ENCODE data around the gene TMBIM6. TPM values are rescaled to one million over a fixed set of nuclear protein-coding genes. Genes with fewer than 3 reads are reported as not detected.

Gene TMBIM6
- total and polyA plus RNA-seq, 9 of the 15 experiments (the other 6 are each of a cell fraction or from before 2014, with no cell fraction given) = 147 to 1,288 (median 352) TPM

DNA sequence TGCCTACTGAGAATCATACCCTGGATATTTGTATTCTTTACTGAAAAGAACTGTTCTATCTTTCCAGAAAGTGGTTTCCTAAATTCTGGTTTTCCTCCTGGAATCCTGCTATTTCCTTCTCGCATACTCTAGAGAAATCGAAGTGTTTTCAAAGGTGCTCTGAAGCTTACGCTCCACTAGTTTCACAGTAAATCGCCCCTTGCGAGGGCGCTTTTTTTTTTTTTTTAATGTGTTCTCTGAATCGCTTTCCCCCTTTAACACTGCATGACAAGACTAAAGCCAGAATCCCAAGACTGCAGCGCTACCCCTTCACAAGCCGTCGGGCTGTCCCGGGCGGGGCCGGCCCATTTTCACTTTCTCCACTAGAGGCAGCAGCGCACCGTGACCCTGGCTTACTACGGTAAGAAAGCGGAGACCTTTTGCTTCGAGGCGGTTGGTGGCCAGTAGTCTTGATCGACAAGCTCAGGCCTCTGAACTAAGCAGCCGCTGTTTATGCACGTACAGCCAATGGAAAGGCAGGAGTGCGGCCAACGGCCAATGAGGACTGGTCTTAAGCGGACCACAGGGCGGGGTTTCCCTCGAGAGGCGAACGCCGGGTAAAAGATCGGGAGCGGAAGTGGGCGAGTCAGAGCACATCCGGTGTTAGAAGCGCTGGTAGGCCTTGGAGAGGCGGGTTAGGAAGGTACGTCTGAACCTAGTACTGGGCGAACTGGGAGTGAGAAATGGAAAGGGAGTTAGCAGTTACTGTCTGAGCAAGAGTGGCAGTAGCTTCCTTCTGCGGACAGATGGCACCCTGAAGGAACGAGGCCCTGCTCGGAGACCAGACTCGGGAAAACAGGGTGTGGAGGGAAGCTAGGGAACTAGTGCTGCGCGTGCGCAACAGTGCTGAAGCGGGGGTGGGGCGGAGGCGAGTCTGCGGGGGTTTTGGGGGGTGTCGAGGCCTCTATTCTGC lies at the start of gene TMBIM6 (continued):
- TF ChIP-seq REST (IDR thresholded peaks at IDR 0.05; ENCODE audit: borderline replicate concordance) (peak; percentile 75), REST (CRISPR knock-in tag; IDR thresholded peaks at IDR 0.05; ENCODE audit: low read depth) (peak; percentile 38; the same call in 1 of the 2 replicates), SMAD3 (CRISPR knock-in tag; conservative IDR thresholded peaks at IDR 0.05) (no peak), NFYB (IDR thresholded peaks at IDR 0.05; ENCODE audit: extremely low read depth, insufficient read length) (peak; percentile 49), U2AF2 (optimal IDR thresholded peaks at IDR 0.05; ENCODE audit: low read depth, low read length) (no peak), ZKSCAN1 (IDR thresholded peaks at IDR 0.05; ENCODE audit: low read depth, low read length) (0 out of 2 replicates have a peak, but pooled peaks have one; percentile 27), RB1 (IDR thresholded peaks at IDR 0.05; ENCODE audit: low read depth) (peak; percentile 28), TFAM (CRISPR knock-in tag; conservative IDR thresholded peaks at IDR 0.05) (no peak), ATF3 (IDR thresholded peaks at IDR 0.05) (no peak), ATF3 (CRISPR knock-in tag; conservative IDR thresholded peaks at IDR 0.05) (no peak), CSDE1 (IDR thresholded peaks at IDR 0.05) (no peak), KAT2B (IDR thresholded peaks at IDR 0.05; ENCODE audit: low read depth, low read length) (no peak), SREBF1 (IDR thresholded peaks at IDR 0.05; ENCODE audit: borderline replicate concordance, low read depth, low read length) (no peak)
- TF ChIP-seq, protein P1, sequence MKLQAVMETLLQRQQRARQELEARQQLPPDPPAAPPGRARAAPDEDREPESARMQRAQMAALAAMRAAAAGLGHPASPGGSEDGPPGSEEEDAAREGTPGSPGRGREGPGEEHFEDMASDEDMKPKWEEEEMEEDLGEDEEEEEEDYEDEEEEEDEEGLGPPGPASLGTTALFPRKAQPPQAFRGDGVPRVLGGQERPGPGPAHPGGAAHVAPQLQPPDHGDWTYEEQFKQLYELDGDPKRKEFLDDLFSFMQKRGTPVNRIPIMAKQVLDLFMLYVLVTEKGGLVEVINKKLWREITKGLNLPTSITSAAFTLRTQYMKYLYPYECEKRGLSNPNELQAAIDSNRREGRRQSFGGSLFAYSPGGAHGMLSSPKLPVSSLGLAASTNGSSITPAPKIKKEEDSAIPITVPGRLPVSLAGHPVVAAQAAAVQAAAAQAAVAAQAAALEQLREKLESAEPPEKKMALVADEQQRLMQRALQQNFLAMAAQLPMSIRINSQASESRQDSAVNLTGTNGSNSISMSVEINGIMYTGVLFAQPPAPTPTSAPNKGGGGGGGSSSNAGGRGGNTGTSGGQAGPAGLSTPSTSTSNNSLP (IDR thresholded peaks at IDR 0.05; ENCODE audit: borderline replicate concordance, low read depth, low read length) = no peak

Measured in K562 (cell line).